EL (cell line): ENCODE measurements around the gene SAA2.
"Not testable (repeated sequence)": the region's sequence is repeated elsewhere in the genome, so short reads cannot be mapped to it uniquely, and the experiment has no call there.

ENCODE experiments used
- DNase-seq: peaks from one replicate; pipeline ENCODE4 v3.0.0-alpha.2; 2016

Gene SAA2

DNA sequence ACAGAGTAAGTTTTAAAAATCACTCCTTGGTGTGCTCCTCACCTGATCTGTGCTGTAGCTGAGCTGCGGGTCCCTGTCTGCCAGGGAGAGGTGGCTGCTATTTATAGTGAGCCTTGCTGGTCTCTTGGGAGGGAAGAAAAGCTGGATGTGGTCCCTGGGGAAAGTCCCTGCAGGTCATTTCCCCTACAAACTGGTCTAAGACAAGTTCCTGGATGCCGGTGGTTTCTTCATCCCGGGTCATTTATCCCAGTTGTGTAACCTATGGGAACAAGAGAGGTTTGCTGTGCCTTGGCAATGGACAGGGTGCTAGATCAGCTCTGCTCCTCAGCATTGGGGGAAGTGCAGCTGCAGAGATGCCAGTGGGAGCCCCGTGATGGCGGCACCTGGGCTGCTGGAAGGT lies at the start of gene SAA2:
Gene SAA2 (minus strand): TSS at position 108 of the 400 bp plus-strand sequence. CDS start 657 bp downstream, outside the sequence.
- DNase-seq: no peak

DNA sequence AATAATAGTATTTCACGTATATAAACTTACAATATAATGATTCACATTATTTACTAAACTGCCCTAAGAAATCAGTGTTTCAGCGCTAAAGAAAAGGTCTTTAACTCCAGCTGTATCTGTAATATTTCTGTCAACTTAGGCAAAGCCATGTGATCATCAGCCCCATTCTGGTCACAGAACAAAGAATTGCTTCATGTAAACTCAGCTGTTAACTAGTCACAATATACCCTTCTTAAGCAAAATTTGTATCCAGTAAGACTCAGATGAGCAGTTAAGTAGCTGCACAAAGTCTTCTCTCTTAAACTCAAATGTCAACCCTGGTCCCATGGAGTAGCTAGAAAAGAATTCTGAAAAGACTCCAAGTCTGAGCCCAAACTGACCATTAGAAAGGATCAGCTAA lies 46.8 kb upstream of the SAA2 start:
- no peak for DNase-seq

DNA sequence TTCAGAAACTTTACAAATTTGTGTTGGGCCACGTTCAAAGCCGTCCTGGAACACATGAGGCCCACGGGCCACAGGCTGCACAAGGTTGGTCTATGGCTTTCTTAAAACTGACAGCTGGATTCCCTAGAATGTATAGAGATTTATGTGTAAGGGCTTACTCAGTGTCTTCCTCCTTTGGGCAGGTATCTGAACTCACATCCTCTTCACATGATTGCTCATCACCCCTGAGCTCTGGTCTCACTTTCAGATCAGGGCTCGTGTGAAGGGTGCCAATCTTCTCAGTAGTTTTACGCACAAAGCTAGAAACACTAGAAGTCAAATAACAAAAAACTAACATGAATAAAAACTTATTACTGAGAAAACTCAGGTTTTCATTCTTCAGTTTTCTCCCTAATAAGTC lies 46.4 kb upstream of the SAA2 start:
- DNase-seq: no peak

DNA sequence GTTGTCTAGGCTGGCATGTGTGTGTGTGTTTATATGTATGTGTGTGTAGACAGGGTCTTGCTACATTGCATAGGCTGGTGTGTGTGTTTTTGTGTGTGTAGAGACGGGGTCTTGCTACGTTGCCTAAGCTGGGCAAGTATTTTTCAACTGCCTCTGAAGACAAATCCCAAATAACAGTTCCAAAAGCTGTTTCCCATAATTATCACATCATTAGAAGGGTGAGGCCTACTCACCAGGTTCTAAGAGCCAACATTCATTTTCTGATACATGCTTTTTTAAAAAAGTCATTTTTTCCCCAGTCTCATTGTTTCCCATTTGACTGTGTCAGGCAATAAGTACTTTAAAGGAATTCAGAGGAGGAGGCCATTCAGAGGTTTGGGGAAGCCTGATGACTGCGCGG lies 40.4 kb upstream of the SAA2 start:
- DNase-seq: no peak

DNA sequence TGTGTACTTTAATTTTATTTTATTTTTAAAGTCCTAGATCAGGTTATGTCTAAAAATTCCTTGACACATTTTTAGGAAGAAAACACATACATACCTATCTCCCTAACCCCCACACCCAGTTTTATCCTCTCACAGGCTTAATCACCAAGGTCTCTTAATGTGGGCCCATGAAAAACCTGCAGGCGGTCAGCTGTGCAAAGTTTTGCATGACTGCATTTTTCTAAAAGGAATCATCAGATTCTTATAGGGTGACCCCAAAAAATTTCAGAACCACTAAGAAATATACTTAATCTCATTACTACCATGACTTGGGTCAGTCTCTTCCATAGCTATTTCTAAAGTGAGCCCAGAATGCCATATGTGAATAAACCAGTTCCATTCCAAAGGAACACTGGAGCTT lies 37.4 kb upstream of the SAA2 start:
- DNase-seq: peak; percentile 59

DNA sequence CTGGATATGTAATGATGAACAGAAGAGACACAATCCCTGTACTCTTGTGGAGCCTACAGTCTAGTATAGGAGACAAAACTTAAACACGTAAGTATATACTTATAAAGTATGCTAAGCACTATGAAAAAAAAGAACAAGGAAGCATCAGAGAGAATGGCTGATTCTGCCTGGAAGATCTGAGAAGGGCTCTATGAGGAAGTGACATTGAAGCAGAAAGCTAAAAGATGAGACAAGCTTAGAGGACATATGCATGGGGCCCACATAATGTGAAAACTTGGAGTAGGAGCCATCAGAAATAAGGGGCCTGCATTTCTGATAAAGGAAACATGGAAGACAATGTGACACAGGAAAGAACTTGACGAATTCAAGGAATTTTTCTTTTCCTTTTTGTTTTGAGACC lies 34.2 kb upstream of the SAA2 start:
- DNase-seq: no peak

DNA sequence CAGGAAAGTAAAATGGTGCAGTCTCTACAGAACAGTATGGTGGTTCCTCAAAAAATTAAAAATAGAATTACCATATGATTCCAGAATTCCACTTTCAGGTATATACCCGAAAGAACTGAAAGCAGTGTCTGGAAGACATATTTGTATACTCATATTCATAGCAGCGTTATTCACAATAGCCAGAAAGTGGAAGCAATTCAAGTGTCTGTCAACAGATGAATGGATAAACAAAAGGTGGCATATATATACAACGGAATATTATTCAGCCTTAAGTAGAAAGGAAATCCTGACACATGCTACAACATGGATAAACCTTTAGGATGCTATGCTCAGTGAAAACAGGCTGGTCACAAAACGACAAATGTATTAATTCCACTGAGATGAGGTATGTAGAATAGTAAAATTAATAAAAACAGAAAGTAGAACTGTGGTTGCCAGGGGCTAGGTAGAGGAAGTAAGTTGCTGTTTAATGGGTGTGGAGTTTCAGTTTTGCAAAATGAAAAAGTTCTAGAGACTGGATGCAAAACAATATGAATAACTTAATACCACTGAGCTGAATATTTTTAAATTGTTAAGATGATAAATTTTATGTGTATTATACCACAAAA lies 32.1 kb upstream of the SAA2 start:
- no peak for DNase-seq

DNA sequence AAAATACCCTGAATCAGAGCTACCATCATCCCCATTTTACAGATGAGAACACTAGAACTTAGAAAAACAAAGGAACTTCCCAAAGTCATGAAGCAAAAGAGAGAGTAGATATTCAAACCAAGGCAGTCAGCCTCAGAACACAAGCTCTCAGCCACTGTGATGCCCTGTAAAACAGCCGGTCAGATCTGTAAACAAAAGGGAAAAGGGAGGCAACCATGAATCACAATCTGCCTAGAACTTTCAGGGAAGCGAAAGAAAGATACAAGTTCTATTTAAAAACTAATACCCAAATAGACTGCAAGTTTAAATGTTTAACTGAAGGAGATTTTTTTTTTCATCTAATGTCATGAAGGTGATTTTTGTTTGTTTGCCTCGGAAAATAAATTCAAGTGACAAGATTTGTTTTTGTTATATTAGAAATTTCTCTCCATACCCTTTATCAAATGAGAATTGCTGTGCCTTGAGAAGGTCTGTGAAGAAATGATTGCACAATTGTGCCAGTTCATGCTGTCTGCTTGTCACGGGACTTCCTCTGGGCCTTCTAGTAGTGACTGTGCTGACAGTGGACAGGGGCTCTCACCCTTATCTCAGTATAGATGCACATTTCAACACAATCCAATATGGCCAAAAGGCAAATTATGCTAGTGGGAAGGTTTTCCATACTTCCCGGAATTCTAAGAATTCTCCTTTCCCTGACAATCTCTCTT lies 29.2 kb upstream of the SAA2 start:
- no peak for DNase-seq

DNA sequence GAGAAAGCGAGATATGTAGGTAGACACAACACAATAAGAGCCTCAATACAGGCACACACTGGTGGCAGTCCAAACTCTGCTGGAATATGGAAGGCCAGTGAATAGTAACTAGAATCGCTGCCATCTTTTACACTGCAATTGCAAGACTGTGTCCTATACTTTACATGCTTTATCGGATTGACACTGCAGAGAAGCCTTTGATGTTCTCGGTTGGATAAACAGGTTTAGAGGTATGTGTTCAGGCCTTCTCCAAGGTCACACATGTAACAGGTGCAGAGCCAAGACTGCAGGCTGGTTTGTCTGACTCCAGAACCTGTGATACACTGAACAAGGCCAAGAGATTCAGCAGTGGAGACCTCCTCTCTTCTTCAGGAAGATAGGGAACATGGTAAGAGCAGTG lies 22.7 kb upstream of the SAA2 start:
- no peak for DNase-seq

DNA sequence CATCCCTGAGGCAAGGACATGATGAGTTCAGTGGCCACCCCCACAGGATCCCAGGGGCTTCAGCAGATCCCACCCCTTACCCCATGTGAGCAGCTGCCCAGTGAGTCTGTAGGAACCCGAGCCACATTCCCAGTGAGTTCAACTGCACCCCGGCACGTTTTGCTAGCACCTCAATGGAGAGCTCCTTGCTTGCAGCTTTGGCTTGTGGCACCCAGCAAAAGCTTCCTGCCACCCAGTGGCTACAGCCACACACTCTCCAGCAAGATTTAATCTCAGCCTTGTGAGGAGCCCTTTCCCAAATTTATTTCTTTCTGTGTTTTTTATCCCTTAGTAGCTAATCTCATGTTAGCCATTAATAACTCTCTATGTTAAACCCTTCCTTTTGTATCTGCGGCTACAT lies 21.6 kb upstream of the SAA2 start:
- no peak for DNase-seq

DNA sequence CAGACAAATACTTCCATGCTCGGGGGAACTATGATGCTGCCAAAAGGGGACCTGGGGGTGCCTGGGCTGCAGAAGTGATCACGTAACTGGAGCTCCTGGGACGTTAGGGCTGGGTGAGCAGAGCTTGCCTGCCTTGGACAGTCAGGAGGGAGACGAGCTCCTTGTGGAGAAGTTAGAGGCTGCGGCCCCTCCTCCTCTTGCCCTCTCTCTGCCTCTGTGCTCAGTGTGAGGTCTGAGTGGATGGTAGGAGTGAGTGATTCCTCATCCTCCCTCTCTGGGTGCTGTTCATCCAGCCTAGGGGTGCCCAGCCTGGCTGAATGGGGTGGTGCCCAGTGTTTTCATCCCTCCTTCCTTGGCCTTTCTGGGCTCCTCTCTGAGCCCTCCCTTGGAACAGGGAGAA lies 20.8 kb upstream of the SAA2 start:
- not testable (repeated sequence) for DNase-seq

DNA sequence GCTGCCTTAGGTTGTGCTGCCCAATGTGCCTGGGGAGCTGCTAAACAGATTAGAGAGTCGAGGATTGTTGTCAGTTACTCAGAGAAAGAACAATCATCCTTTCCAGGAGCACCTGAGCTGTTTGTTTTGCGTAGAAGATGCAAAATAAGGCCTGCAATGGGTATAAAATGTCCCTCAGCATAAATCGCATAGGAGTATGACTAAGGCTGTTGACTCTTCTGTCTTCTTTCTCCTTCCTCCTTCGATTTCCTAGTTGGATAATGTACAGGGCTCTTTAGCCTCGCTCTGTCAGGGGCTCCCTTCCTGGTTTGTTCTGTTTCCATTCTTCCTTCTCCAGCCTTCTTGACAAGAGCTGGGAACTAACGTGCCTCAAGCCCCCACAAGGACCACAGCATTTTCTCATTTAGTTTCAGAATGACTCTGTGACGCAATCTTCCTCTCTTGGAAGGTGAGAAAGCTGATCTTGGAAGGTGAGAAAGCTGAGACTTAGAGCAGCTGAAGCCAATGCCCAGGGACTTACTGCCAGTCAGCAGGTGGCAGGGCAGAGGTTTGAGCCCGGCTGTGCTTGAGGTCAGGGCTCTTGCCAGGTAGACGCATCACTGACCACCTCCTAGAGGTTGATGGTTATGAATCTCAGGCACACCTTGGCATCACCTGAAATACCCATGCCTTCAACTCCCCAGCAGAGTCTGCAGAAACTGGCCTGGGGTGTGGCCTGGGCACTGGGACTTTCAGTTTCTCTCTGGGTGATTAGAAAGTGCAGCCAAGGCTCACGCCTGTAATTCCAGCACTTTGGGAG lies 19.1 kb upstream of the SAA2 start:
- not testable (repeated sequence) for DNase-seq

DNA sequence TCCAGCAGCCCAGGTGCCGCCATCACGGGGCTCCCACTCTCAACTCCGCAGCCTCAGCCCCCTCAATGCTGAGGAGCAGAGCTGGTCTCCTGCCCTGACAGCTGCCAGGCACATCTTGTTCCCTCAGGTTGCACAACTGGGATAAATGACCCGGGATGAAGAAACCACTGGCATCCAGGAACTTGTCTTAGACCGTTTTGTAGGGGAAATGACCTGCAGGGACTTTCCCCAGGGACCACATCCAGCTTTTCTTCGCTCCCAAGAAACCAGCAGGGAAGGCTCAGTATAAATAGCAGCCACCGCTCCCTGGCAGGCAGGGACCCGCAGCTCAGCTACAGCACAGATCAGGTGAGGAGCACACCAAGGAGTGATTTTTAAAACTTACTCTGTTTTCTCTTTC lies 17.5 kb upstream of the SAA2 start, which contains the start of gene SAA1:
Gene SAA1 (plus strand): TSS at position 316 of the 400 bp plus-strand sequence. CDS start 624 bp downstream, outside the sequence.
- peak; percentile 7 for DNase-seq

DNA sequence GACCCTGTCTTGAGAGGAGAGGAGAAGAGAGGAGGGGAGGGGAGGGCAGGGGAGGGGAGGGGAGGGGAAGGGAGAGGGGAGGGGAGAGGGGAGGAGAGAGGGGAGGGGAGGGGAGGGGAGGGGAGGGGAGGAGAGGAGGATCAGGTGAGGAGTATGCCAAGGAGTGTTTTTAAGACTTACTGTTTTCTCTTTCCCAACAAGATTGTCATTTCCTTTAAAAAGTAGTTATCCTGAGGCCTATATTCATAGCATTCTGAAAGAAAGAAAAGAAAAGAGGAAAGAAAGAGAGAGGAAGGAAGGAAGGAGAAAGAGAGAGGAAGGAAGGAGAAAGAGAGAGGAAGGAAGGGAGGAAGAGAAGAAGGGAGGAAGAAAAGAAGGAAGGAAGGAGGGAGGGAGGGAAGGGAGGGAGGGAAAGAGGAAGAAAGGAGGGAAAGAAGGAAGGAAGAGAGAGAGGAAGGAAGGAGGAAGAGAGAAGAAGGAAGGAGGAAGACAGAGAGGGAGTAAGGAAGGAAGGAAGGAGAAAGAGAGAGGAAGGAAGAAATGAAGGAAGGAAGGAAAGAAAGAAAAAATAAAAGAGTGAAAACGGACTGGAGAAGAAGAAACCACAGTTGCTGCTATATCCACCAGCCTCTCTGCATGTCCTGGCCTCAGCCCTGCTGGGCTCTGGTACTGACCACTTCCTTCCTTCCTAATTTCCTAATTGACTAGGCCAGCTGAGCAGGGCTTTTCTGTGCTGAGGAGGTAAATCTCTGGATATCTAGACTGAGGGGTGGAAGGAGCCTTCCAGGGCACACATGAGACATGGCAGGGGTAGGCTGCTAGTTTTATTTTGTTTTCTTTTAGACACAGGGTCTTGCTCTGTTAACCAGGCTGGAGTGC lies 16.4 kb upstream of the SAA2 start:
- DNase-seq: no peak

DNA sequence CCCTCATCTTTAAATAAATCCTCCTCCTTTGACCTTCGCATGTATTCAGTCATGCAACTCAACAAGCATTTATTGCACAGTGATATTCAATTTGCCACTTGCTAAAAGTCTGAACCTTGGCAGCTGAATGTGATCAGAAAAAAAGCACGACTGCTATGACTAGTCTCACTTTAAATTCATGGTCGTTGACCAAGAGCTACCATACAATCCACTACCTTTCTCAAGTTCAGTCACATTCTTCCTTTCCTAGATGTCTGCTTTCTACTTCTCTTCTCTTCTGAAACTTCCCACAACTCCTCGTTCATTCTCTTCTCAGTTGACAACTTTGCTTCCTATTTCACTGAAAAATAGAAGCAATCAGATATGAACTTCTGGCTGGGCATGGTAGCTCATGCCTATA lies 15.6 kb upstream of the SAA2 start:
- DNase-seq: no peak

DNA sequence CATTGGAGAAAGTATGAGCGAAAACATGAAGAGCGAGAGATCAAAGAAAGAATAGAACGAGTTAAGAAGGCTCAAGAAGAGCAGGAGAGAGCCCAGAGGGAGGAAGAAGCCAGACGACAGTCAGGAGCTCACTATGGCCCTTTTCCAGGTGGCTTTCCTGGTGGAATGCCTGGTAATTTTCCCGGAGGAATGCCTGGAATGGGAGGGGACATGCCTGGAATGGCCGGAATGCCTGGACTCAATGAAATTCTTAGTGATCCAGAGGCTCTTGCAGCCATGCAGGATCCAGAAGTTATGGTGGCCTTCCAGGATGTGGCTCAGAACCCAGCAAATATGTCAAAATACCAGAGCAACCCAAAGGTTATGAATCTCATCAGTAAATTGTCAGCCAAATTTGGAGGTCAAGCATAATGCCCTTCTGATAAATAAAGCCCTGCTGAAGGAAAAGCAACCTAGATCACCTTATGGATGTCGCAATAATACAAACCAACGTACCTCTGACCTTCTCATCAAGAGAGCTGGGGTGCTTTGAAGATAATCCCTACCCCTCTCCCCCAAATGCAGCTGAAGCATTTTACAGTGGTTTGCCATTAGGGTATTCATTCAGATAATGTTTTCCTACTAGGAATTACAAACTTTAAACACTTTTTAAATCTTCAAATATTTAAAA lies 14.3 kb upstream of the SAA2 start:
- DNase-seq: peak; percentile 48

DNA sequence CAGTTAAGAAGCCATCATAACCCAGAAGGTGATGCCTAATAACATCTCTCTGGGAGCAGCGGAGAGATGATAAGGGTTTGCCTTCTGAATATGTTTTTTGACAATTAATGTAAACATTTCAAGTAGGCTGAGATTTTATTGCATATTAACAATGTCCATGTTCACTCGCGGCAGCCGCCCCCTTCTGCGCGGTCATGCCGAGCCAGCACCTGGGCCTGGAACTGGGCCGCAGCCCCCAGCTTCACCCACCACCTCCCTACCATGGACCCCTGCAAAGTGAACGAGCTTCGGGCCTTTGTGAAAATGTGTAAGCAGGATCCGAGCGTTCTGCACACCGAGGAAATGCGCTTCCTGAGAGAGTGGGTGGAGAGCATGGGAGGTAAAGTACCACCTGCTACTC lies 13.3 kb upstream of the SAA2 start:
- no peak for DNase-seq

DNA sequence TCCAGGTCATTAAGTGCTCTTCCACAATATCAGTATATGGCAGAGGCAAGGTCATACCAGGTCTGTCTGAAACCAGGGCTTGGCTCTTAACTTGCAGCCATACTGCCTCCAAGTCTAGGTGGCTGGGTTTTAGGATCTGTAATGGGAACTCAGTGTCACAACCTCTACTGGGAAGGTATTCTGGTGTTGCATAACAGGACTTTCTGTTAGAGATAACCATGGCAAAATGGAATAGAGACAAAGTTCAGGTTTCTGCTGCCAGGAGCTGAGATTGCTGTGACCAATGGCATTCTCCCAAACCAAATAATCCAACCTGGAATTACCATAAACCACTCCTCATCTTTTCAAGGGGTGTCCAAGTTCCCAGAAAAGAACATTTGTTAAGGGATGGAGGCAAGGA lies 10.8 kb upstream of the SAA2 start:
- DNase-seq: no peak

DNA sequence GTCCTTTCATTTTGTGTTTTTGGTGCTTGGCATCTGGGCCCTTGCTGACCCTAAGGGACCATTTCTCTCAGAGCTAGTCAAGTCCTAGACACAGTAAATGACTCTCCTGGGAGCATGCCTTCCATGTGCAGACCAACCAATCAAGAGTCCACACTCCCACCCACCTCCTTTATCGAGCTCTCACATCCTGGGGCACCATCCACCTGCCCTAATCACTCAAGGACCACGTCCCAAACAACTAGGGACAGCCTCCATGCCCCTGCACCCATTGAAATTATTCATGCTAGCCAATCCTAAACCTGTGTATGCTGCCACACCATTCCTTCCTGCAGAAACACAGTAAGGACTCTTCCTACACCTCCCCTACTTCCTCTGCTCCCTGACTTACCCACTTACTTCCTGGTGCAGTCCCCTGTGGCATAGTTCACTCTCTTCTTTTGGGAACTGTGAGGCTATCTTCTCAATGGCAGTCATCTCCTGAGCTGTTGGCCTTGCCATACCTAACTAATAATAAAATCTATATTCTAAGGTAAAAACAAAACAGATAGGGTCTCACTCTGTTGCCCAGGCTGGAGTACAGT lies 6.4 kb upstream of the SAA2 start:
- DNase-seq: no peak

DNA sequence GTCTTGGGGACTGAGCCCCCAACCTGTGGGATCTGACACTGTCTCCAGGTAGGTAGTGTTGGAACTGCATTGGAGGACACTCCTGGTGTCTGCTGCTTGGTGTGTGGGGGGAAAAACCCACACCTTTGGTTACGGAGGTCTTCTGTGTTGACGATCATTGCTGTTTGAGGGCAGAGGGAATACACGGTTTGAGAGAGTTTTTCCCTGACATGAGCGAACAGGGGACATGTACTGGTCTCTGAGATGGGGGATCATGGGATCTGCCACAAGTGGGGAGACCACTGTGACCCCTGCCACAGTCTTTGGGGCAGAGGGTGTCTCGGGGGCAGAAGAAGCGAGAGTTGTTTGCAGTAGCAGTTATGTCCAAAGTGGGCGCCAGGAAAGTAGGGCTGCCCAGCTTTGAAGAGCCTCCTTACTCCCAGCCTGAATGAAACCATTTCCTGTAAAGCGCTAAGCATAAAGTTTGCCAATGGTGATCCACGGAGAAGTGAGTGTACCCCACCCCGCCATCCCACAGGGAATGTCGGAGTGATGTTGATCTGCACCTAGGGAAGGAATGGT lies 5.4 kb upstream of the SAA2 start:
- no peak for DNase-seq

DNA sequence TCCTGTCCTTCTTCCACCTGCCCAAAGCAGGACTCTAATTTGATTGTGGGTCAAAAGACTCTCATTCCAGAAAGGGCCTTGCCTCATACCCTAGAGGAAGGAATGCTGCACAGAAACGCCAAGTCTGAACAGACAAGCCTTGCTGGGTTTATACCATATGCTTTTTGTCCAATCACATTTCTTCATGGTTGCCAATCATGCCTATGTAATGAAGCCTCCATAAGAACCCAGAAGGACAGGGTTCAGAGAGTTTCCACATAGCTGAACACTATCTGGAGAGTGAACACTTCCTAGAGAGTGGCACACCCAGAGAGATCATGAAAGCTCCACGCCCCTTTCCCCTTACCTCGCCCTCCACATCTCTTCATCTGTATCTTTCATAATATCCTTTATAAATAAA lies 4.8 kb upstream of the SAA2 start:
- DNase-seq: no peak

DNA sequence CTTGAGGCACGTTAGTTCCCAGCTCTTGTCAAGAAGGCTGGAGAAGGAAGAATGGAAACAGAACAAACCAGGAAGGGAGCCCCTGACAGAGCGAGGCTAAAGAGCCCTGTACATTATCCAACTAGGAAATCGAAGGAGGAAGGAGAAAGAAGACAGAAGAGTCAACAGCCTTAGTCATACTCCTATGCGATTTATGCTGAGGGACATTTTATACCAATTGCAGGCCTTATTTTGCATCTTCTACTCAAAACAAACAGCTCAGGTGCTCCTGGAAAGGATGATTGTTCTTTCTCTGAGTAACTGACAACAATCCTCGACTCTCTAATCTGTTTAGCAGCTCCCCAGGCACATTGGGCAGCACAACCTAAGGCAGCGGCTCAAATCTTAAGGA lies 1.3 kb downstream of the SAA2 start:
- DNase-seq: not testable (repeated sequence)
